ENCODE measurements around the gene CTR9.
A peak's percentile ranks its signal among the peaks of the same experiment; 100 is the strongest.

The CTR9 gene

DNA sequence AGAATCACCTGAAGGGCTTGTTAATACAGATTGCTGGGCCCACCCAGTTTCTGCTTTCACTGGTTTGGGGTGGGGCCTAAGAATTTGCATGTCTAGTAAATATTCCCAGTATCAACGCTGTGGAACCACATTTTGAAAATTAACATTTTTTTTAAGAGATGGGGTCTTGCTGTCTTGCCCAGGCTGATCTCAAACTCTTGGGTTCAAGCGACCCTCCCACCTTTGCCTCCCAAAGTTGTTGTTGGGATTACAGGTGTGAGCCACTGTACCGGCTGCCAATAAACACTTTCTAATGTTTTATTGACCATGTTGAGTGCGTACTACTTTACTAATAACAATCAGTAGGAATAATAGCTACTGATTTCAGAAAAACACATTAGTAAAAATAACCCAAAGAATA lies 55.2 kb downstream of the CTR9 start:
- TF ChIP-seq, protein P1, sequence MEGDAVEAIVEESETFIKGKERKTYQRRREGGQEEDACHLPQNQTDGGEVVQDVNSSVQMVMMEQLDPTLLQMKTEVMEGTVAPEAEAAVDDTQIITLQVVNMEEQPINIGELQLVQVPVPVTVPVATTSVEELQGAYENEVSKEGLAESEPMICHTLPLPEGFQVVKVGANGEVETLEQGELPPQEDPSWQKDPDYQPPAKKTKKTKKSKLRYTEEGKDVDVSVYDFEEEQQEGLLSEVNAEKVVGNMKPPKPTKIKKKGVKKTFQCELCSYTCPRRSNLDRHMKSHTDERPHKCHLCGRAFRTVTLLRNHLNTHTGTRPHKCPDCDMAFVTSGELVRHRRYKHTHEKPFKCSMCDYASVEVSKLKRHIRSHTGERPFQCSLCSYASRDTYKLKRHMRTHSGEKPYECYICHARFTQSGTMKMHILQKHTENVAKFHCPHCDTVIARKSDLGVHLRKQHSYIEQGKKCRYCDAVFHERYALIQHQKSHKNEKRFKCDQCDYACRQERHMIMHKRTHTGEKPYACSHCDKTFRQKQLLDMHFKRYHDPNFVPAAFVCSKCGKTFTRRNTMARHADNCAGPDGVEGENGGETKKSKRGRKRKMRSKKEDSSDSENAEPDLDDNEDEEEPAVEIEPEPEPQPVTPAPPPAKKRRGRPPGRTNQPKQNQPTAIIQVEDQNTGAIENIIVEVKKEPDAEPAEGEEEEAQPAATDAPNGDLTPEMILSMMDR (IDR thresholded peaks at IDR 0.05; ENCODE audit: extremely low read depth, insufficient read depth, missing control alignments): no peak
- DNase-seq (ENCODE audit: low spot score): no peak
- in situ Hi-C loops (cut with MboI; ENCODE audit: low pct_unique_long_range_greater_than_20kb, low sequenced_read_pairs, unreplicated experiment): no loop called here

DNA sequence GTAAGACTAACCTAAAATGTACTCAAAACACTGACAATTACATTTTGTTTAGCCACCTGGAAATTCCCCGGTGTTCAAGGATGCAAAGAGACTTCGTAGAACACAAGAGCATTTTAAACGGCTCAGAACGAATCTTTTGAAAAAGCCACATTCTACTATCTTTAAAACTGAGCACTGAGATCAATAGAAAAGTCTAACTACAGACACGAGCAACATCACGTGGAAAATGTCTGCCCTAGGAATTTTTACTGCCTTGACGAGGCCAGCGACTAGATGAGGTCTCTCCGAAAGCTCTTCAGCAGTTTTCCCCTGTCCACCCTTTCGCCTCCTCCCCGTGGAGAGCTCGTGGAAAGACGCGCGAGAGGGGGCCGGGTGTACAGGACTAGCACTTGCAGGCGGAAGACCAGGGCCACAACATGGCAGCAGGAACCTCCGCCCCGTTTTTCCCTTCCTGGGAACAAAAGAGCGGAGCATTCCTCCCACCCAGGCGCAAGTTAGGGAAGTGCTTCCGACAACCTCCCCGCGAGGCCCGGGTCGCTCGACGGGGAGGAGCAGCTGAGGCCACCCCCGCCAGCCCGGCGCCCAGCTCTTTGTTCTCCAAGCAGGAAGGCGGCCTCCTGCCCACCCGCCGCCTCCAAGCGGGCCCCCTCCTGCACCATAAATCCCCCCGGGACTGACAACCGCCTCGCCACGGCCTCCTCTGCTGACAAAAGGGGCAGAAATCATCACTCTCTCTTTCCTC lies 56.6 kb downstream of the CTR9 start:
- no peak for DNase-seq (ENCODE audit: low spot score)
- TF ChIP-seq, protein P1 (IDR thresholded peaks at IDR 0.05; ENCODE audit: extremely low read depth, insufficient read depth, missing control alignments): no peak
- in situ Hi-C loops (cut with MboI; ENCODE audit: low pct_unique_long_range_greater_than_20kb, low sequenced_read_pairs, unreplicated experiment): no loop called here

DNA sequence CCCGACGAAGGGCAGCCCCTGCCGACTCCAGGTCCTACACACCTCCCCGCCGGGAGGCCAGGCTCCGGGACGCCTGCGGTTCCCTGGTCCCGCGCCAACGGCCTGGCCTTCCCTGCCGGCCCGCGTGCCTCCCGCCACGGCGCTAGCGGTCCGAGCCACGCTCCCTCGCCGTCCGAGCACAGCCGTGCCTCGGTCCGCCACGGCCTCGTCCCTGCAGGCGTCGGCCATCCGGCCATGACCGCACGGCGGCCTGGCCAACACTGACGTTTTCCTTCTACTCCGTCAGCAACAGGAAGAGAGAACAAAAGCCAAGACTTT lies 57.1 kb downstream of the CTR9 start:
- in situ Hi-C loops (cut with MboI; ENCODE audit: low pct_unique_long_range_greater_than_20kb, low sequenced_read_pairs, unreplicated experiment): no loop called here
- TF ChIP-seq, protein P1 (IDR thresholded peaks at IDR 0.05; ENCODE audit: extremely low read depth, insufficient read depth, missing control alignments): no peak
- no peak for DNase-seq (ENCODE audit: low spot score)

DNA sequence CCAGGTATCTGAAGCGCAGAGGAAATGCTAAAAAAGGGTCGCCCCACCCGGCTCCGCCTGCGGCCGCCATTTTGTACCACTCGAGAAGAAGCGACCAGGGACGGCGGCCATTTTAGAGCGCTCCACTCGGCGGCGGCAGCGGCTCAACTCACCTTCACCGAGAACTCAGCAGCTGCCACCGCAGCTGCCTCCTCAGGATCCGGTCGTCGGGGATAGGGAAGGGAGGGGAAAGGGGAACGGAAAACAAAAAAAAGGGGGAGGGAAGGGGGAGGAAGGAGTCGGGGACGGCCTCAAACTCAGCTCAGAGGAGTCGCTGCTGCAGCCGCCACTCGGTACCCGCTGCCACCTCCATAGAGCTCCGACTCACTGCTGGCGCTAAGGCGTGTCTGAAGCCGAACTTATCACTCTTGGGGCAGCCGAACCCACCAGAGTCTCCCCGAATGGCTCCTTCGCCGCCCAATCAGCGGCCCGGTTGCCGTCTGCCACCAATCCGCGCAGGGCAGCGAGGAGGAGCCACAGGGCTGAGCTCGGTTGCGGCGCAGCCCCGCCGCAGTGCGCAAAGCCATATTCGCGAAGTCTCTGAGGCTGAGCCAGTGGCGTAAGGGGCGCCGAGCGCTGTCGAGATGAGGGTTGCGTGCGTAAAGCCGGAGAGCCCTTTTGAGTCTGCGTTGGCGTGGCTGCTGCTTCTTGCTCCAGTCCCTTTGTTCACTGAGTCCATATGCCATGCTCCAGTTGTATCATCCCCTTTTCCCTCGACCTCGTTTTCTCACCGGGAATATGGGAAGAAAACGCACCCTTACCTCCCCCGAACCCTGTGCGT lies 57.7 kb downstream of the CTR9 start, which contains the start of gene EIF4G2:
Gene EIF4G2 (minus strand): TSS at position 374 of the 820 bp plus-strand sequence.
- peak; percentile 98 for DNase-seq (ENCODE audit: low spot score)
- in situ Hi-C loops (cut with MboI; ENCODE audit: low pct_unique_long_range_greater_than_20kb, low sequenced_read_pairs, unreplicated experiment): no loop called here
- TF ChIP-seq, protein P1 (IDR thresholded peaks at IDR 0.05; ENCODE audit: extremely low read depth, insufficient read depth, missing control alignments): no peak

DNA sequence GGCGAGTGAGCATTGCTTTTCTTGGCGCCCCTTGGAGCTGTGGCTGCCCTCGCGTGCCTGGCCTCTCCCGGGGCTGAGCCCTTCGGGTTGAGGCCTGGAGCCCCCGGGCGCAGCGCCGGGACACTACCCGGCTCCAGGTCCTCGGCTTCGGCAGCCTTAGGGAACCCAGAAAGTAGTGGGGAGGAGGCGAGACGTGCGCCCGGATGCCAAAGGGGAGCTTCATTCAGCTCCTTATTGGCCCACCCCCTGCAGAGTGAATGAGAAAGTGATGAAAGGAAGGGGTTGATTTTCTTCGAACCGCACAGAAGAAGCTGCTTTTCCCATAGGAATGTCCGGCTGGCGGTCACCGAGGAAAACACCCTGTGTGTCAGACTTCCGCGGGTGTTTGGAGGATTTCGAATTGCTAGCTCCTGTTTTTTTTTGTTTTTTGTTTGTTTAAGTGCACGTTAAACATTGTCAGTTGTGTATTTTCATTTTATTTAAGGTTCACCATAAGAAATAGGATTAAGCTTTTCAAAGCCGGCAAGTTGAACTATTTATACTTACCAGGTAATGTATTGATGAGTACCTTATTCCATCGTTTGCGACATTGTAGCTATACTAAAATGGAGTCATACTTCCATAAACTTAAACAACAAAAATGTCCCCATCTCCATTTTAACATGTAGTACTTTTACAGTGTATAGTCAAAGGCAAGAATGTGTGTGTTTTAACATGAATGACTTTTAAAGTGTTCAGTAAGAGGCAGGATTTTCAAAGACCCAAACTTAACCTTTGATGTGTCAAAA lies 58.5 kb downstream of the CTR9 start:
- in situ Hi-C loops (cut with MboI; ENCODE audit: low pct_unique_long_range_greater_than_20kb, low sequenced_read_pairs, unreplicated experiment): no loop called here
- TF ChIP-seq, protein P1 (IDR thresholded peaks at IDR 0.05; ENCODE audit: extremely low read depth, insufficient read depth, missing control alignments): no peak
- DNase-seq (ENCODE audit: low spot score): peak; percentile 32

DNA sequence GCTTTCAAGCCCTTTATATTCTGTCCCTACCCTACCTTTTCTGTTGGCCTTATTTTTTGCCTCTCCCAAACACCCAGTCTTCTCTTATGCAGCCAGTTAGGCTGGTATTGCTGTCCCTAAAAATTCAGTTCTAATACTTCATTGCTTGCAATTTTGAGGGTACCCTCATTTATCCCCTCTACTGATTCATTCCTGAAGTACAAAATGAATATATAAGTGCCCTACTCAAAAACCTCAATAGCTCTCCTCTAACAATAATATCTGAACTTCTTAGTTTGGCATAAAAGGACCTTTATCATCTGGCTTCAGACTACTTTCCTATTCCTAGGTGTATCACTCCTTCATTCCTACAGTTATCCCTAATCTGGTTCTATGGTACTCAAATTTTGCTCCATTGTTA lies 62.9 kb downstream of the CTR9 start:
- TF ChIP-seq, protein P1 (IDR thresholded peaks at IDR 0.05; ENCODE audit: extremely low read depth, insufficient read depth, missing control alignments): no peak
- no peak for DNase-seq (ENCODE audit: low spot score)
- in situ Hi-C loops (cut with MboI; ENCODE audit: low pct_unique_long_range_greater_than_20kb, low sequenced_read_pairs, unreplicated experiment): no loop called here
